ENCODE data around the gene TSFM. TPM values are rescaled to one million over a fixed set of nuclear protein-coding genes. Genes with fewer than 3 reads are reported as not detected.

TSFM gene
- total and polyA plus RNA-seq, 2 of the 4 experiments (the other 2 are of a cell fraction), result 11.5 to 14.0 TPM

- no TSS peak for BruUV-seq (replicated peaks)
- TF ChIP-seq NFE2L2 (IDR thresholded peaks at IDR 0.05; ENCODE audit: low read depth, low read length), result no peak
- no peak for TF ChIP-seq POLR2A (IDR thresholded peaks at IDR 0.05; ENCODE audit: low read depth, low read length)
- TF ChIP-seq BHLHE40 (IDR thresholded peaks at IDR 0.05; ENCODE audit: low read depth, low read length), result no peak
- peaks cover 22% of the 10 kb centered on the region for H3K36me3 ChIP-seq (ENCODE audit: control insufficient read depth, insufficient read depth, low read length)
- H4K5ac ChIP-seq (ENCODE audit: low read depth, low read length), result no peak overlapping the region
- no peak for DNase-seq
- no peaks in the 10 kb centered on the region for H3K27me3 ChIP-seq (ENCODE audit: control insufficient read depth, insufficient read depth, low read length)
- no peak overlapping the region for H3K4me2 ChIP-seq (ENCODE audit: low read depth, low read length)
- 0 out of 2 replicates have a peak overlapping the region, but pooled peaks have one; percentile 2 for H2AK5ac ChIP-seq (ENCODE audit: low read depth, low read length)
- peaks cover 3 to 81% of the 10 kb centered on the region in 2 experiments; a peak in 3 of 4 replicates for H3K79me1 ChIP-seq (ENCODE audit: low read depth in 1 of 2, low read length in 2 of 2)
- peak overlapping the region; percentile 11; the same call in 1 of the 2 replicates for H3K4ac ChIP-seq (ENCODE audit: low read depth, low read length)
- no CpG with 5 or more reads among the region's 3 CpGs for WGBS, 2 experiments (ENCODE audit: extremely low coverage in 2 of 2, insufficient read length in 1 of 2)
- no peak overlapping the region for H2BK5ac ChIP-seq (ENCODE audit: low read depth, low read length, poor library complexity, severe bottlenecking)
- no peak overlapping the region for H2BK120ac ChIP-seq (ENCODE audit: low read depth, low read length)
- dilution Hi-C loops (cut with HindIII; ENCODE audit: low sequenced_read_pairs, unreplicated experiment) (no loop called here), intact Hi-C loops (cut with micrococcal nuclease) (no loop called here), in situ Hi-C loops (cut with MboI; ENCODE audit: low sequenced_read_pairs) (no loop called here)
- ChIA-PET POLR2A (ENCODE audit: unreplicated experiment) (no interaction called here), CTCF (interaction anchor here (1.9 kb wide), 1 partner anchor 63 kb away, joined by 10 read pairs; no protein-coding TSS in a partner anchor)
- H2AFZ ChIP-seq (replicated peaks; ENCODE audit: low read length, poor library complexity), result no peak overlapping the region
- peaks cover 56% of the 10 kb centered on the region for H3K9me1 ChIP-seq (ENCODE audit: insufficient read depth, low read length)
- no peak overlapping the region for H2BK20ac ChIP-seq (ENCODE audit: low read depth, low read length)
- H3K9me3 ChIP-seq (ENCODE audit: control insufficient read depth, insufficient read depth, low read length), result no peaks in the 10 kb centered on the region
- H3K14ac ChIP-seq (replicated peaks; ENCODE audit: low read depth, low read length), result no peak overlapping the region
- H4K91ac ChIP-seq (ENCODE audit: insufficient read depth, low read depth, low read length), result no peak overlapping the region
- peaks cover 63% of the 10 kb centered on the region for H3K4me1 ChIP-seq (ENCODE audit: control insufficient read depth, insufficient read depth, low read length)
- no peak overlapping the region for H3K18ac ChIP-seq (ENCODE audit: low read depth, low read length)
- no peak overlapping the region for H3K56ac ChIP-seq (ENCODE audit: extremely low read depth, insufficient read depth, low read length)
- no peak overlapping the region for H3K4me3 ChIP-seq (ENCODE audit: insufficient read depth, low read depth, low read length)
- no peak overlapping the region for H3K27ac ChIP-seq (ENCODE audit: insufficient read depth, low read length)
- H3K23ac ChIP-seq (ENCODE audit: low read depth, low read length), result peak overlapping the region; percentile 55; the same call in 1 of the 2 replicates
- H4K20me1 ChIP-seq (ENCODE audit: insufficient read depth, low read length), result peaks cover 98% of the 10 kb centered on the region
- H4K8ac ChIP-seq (ENCODE audit: low read depth in 2 of 2, low read length in 2 of 2), result no peak overlapping the region
- no peak for ATAC-seq (ENCODE audit: low read depth)
- no peak overlapping the region for H2BK15ac ChIP-seq (ENCODE audit: low read depth, low read length)
- no peak overlapping the region for H2AK9ac ChIP-seq (replicated peaks; ENCODE audit: low read depth, low read length, poor library complexity)
- no peak overlapping the region for H3K9ac ChIP-seq (ENCODE audit: low read depth, low read length)
These were observed 51.1 kb downstream of the TSFM start for GRCh38 chr12:57833672-57834071.
